GM19035 (cell line): ENCODE measurements around the gene SPDYE1.
"Not testable (repeated sequence)": the region's sequence is repeated elsewhere in the genome, so short reads cannot be mapped to it uniquely, and the experiment has no call there.

Experiments
- ATAC-seq: cut with Tn5 transposase; IDR thresholded peaks from one replicate; pipeline ENCODE4 v1.9.1; 2021; ENCODE audit not compliant: unreplicated experiment

Gene SPDYE1, protein sequence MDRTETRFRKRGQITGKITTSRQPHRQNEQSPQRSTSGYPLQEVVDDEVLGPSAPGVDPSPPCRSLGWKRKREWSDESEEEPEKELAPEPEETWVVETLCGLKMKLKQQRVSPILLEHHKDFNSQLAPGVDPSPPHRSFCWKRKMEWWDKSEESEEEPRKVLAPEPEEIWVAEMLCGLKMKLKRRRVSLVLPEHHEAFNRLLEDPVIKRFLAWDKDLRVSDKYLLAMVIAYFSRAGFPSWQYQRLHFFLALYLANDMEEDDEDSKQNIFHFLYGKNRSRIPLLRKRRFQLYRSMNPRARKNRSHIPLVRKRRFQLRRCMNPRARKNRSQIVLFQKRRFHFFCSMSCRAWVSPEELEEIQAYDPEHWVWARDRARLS

DNA sequence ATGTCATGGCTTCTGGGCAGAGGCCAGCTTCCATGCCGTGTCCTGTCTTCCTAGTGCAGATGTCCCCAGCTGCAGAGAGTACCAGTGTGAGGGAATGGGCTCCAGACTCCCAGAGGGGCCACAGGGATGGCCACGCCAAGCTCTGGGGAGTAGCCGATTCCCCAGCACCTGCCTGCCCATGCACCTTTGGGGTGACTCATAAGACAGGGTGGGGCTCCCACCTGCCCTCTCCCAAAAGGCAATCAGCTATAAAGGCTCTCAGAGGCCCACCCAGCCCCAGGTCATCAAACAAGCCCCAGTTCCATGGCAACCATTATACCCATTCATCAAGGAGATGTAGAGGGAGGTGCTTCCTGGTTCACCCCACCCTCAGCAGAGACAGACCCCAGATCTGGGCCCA lies at the start of gene SPDYE1:
Gene SPDYE1 (plus strand): TSS at position 366 of the 400 bp plus-strand sequence. CDS start 2,053 bp downstream, outside the sequence.
- ATAC-seq, result not testable (repeated sequence)

DNA sequence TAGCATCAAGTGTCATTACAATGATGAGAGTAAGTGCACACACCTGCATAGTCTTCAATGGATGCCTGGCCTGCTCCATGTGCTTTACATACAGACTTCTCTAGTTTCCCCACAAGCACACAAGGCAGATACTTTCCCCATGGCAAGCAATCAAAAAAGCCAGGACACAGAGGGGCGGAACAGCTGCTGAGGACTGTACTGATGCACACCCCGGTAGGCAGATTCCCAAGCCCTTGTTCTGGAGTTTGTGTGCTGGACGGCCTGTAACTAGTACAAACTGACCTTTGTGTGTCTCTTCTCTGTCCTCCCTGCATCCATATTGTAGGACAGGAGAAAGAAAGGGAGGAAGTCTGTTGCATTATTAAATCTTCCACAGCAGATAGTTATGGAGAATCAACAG lies 45.7 kb upstream of the SPDYE1 start:
- no peak for ATAC-seq

DNA sequence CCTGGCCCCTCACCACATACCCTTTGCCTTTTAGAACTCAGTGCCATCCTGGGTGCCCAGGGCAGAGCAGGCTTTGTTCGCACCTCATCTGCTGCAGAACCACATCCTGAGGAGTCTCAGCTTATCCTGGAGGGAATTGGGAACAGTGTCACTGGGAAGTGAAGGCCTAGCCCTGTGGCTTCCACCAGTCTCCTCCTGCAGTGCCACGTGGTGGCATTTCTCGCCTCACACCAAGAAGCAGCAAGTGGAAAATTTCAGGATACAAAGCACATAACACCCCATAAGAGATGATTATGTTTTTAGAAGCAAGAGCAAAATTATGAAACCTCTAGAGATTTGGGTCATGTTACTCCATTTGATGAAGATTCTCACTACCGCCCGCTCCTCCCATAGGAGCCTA lies 44.6 kb upstream of the SPDYE1 start:
- no peak for ATAC-seq

DNA sequence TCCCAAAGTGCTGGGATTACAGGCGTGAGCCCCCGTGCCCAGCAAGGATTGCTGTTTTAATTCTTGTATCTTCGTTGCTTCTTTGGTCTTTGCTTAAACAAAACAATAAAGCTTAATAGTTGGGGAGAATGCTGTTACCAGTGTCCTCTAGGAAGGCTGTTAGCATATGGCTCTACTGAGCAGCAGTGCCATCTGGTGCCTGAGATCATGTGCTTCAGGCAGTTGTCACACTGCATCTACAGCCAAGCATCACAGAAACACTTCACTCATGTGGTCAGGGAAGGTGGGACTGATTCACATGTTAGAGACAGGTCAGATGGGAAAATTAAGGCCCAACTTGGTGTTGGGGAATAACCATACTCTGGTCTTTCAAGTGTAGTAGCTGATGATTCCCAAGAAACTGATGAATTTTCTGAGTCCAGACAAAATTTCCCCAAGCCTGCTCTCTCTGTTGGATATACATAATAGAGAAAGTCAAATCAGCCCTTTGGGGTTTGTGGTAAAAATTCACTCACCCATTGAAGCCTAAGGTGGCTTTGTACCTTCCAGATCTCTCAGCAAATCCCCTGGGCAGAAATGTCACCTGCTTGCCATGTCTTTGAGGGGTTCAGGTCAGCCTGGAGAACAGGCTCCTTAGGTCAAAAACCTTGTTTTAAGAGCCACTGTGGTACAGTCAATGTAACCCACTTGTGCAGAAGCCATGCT lies 43.0 kb upstream of the SPDYE1 start:
- no peak for ATAC-seq

DNA sequence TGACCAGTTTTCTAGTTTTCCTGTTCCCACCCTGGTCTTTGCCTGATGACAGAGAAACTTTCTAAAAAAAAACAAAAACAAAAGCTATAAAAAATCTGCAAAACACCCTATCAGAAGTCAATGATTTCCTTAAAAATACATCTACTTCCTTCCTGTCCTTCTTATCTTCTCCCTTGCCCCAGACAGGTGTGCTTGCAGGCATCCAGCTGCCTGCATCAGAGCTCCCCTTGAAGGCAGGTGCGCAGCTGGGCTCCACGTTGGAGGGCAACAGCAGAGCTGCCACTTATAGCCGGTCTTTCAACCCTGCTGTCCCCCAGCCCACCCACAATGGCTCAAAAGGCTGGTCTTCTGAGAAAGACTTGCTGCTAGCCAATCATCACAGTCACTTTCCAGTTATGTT lies 41.7 kb upstream of the SPDYE1 start:
- ATAC-seq, result no peak

DNA sequence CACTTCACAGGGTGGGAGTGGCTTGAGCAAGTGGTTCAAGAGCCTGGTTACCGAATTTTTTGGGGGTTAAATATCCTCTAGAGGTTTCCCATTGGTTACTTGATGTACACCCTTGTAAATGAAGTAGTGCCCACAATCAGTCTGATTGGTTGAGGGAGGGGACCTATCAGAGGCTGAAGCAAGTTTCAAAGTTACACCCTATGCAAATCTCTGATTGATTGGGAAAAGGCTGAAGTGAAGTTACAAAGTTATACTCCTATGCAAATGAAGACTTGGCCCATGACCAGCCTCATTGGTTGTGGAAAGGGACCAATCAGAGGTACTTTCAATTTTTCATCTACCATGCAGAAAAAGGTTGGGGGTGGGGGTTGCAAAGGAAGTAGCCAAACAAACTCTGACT lies 36.8 kb upstream of the SPDYE1 start:
- no peak for ATAC-seq

DNA sequence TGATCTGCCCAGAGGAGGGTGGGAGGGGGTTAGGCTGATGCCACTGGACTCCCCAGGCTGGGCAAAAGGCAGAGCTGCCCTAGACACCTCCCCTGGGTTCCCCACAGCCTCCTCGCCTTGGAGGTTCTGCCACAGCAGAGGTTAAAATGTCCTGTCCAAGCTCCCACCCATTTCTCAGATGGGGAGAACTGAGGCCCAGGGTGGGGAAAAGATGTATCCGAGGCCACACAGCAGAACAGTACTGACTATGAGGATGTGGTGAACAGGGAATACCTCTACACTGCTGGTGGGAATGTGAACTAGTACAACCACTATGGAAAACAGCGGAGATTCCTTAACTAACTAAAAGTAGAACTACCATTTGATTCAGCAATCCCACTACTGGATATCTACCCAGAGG lies 31.3 kb upstream of the SPDYE1 start:
- not testable (repeated sequence) for ATAC-seq

DNA sequence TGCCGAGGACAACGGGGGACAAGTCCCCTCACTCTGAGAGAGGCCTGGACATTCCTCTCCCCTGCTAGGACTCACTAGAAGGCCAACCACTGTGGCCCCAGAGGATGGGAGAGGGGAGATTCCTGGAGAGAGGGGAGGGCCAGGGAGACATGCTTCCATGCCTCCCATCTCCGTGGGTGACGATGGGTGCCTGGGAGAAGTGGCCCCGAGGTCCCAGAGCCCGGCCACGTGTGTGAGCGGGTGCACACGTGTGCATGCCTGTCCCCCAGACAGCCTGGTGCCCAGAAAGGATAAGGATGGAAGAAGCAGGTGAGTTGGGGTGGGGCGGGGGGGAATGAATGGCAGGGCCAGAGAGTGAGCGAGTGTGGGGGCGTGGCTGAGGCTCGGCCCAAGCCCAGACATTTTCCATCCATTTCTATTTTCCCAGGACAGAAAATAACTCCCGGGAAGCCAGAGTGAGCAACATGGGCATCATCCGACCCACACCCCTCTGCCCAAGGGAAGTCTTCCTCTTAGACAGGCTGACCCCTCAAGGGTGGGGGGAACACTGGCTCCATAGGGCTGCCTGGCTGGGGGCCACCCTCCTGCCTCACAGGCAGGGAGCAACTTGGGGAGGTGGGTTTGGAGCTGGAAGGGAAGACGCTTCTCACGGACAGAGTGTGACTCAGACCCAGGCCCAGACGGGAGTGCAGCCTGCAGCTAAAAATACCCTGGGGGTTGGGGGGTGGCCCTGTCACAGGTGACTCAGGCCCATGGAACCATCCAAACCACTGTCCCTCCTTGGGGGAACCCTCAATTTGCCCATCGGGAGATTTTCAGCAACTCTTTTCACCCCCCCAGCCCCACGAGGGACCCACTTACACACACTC lies 29.3 kb upstream of the SPDYE1 start:
- not testable (repeated sequence) for ATAC-seq

DNA sequence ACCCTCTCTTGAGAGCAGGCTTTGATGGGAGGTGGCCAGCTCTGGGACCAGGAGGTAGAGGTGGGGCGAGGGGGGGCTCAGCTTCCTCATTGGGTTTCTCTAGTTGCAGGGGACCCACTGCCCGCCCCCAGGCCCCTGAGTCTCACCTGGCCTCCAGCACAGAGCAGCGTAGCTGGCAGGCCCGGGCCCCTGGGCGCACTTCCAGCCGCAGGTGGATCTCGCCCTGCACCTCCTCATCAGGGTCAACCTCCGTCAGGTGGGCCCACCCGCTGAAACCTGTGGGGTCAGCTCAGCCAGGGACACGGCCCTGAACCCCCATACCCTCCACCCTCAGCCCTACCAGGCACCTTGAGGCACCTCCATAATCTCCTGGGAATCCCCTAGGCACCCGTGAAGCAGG lies 28.1 kb upstream of the SPDYE1 start:
- ATAC-seq, result not testable (repeated sequence)

DNA sequence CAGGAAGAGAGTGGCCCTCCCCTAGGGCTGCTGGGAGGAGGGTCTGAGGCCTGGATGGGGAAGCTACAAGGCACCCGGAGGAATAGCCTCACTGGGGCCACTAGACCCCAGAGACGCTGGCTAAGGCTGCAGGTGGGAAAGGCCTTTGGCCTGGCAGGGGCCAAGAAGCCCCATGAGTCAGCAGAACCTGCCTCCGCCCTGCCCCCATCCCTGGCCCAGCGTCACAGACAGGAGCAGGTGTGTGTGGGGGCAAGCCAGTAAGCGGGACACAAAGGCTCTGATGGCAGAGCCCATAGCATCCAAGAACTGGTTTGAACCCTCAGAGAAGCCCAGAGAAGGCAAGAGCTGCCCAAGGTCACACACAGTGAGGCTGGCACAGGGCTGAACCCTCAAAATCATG lies 27.0 kb upstream of the SPDYE1 start:
- ATAC-seq, result not testable (repeated sequence)

DNA sequence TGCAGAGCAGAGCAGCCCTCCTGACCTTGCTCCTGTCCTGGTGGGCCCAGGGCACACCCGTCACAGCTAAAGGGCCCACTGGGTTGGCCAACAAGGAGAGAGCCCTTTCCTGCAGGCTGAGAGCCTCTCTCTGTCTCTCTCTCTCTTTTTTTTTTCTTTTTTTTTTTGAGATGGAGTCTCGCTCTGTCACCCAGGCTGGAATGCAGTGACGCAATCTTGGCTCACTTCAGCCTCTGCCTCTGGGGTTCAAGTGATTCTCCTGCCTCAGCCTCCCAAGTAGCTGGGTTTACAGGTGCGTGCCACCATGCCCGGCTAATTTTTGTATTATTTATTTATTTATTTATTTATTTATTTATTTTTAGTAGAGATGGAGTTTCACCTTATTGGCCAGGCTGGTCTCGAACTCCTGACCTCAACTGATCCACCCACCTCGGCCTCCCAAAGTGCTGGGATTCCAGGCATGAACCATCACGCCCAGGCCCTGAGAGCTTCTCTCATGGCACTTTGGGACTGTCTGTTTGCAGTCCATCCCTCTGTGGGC lies 23.6 kb upstream of the SPDYE1 start:
- not testable (repeated sequence) for ATAC-seq

DNA sequence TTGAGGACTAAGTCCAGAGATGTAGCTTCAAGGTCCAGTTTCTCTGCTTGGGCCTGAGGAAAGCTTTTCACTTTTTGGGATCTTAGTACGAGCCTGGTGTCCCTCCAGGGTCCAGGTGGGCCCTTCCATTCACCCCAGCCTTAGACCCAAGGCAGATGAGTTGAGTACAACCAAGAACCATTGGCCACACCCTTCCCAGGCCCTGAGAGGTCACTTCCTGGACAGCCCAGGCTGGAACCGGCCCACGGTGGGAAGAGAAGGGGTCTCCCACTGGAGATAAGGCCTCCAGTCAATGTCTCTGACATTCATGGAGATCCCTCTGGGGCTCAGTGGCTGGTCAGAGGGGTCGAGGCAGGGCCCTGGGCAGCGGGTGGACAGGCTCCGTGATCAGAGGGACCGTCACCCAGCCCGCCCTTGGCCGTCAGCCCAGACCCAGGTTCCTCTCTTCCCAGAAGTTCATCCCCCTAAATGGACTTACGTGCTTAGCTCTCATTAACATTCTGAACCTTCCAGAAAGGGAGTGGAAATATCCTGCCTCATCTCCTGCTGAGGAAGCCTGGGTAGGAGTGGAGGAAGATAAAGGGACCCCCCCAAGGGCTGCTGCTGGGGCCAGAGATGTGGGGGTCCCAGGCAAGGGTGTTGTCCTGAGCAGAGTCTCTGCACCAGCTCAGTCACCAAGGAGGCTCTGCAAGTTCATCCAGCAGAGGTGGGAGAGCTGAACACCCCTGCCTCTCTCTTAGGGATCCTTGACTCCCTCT lies 22.8 kb upstream of the SPDYE1 start:
- ATAC-seq, result not testable (repeated sequence)

DNA sequence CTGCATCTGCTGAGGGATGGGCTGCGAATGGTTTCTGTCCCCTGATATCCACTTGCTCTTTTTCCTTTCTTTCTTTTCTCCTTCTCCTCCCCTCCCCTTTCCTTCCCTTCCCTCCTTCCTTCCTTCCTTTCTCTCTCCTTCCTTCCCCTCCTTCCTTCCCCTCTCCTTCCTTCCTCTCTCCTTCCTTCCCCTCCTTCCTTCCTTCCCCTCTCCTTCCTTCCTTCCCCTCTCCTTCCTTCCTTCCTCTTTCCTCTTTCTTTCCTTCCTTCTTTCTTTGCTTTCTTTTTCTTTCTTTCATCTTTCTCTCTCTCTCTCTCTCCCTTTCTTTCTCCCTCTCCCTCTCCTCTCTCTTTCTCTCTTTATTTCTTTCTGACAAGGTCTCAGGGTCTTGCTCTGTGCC lies 20.2 kb upstream of the SPDYE1 start:
- ATAC-seq, result no peak

DNA sequence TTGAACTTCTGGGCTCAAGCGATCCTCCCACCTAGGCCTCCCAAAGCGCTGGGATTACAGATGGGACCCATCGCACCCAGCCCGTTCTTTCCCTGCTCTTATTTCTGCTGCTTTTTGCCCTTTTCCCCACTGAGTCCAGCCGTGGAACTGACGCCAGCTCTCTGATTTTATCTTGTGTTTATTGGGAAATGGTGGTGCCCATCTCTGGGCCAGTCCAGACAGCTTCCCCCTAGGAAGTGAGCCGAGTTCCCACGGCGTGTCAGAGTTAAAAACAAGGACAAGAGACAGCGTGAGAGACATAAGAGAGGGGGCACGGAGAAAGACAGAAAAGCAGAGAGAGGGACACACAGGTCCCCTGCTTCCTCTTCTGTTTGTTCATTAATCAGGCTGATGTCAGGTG lies 19.6 kb upstream of the SPDYE1 start:
- ATAC-seq, result not testable (repeated sequence)

DNA sequence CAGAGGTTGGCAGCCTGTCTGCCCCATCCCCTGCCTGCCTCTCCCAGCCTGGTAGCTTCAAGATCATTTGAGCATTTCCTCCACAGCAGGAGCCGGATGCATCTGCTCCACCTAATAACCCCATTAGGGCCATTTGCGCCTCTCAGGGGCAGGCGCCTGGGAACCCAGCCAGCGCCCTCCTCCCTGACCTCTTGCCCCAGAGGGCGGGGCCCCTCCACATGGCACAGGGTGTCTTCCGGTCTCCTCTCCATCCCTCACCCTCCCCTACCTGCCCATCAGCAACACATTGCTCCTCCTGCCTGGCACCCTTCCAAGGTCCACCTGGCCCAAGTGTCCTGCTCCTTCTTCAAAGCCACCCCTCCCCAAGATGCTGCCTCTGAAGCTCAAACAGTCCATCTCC lies 14.8 kb upstream of the SPDYE1 start:
- not testable (repeated sequence) for ATAC-seq

DNA sequence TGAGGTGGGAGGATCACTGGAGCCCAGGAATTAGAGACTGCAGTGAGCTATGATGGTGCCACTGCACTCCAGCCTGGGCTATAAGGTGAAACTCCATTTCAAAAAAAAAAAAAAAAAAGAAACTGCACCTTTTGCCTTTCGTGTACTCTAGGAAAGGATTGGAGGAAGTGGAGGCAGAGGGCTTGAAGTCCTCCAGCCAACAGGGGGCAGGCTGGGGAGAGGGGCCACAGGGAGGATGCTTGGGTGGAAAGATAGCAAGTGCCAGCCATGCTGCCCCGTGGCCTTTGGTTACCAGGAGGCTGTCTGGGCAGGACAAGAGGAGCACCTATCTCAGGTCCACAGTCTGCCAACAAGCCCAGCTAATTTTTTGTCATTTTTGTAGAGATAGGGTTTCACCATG lies 14.0 kb upstream of the SPDYE1 start:
- not testable (repeated sequence) for ATAC-seq

DNA sequence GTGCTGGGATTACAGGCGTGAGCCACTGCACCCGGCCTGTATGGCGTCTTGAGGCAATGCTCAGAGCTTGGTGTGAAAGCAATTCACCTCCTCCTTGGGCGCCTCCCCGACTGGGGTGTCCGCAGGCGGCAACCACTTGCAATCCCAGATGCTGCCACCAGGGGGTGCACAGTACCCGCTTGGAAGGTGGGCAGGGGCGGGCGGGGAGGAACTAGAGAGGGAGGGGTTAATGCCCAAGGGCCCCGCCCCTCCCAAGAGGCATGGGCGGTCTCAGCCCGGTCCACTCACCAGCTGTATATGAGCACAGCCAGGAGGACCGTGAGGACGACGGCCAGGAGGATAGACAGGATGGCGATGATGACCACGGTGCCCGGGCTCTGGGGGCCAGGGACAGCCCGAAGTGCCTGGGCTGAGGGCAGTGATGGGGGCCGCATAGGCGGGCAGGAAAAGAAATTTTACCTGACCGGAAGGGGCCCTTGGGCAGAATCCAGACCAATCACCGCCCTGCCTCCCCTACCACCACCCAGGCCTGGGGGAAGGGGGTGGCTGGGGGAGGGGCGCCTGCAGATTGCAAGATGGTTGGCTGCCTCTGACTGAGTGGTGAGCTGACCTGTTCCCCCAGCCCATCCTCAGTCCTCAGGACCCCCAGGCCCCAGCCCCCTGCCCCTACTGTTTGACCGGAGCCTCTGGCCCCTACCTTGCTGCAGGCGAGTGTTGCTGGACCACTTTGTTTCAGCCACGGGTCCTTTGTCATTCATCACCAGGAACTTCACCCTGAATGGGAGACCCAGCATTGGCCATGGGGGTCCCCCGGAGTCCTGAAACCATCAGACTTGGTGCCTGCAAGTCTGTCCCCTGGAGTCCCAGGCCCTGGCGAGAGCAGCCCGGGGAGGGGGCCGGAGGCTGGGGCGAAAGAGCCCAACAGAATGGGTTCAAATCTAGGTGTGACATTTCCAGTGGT lies 11.5 kb upstream of the SPDYE1 start:
- ATAC-seq, result peak; percentile 87

DNA sequence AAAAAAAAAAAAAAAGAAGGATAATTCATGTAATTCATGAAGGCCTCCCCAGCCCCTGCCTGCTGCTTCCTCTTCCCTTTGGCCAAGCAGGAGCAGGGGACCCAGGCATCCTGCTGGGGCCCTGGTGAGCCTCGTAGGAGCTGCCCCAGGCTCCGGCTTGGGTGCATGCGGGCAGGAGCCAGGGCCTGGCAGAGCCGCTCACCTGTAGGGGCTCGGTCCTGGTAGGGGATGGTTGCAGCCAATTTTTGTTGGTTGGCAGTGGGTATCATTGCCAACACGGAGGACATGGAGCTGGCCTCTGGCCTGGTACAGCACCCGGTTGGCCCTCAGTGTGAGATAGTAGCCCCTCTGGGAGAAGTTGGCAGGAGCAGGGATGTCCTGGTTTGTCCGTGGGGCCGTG lies 10.2 kb upstream of the SPDYE1 start:
- ATAC-seq, result not testable (repeated sequence)

DNA sequence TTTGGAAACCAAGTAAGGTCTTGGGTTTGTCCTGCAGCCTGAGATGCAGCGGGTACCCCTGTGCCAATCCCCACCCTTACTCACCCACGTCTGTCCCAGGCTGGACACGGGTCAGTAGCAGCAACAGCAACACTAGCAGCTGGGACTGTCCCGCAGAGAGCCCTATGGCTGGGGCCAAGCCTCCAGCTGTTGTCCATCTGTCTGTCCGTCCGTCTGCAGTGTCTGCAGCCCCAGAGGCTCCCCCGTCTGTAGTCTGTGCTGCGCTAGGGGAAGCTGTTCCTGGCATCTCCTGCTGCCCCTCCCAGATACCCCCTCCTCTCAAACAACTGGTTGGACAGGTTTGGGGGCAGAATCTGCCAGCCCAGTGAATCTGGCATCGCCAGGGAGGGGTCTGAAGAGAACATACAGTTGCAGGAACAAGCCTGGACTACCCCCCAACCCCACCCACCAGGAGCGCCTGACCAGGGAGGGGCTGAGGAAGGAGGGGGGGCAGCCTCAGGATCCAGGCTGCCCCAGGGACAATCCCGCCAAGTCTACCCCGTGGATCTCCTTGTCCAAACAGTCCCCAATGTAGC lies 7.6 kb upstream of the SPDYE1 start:
- not testable (repeated sequence) for ATAC-seq
